ENCODE measurements around the gene DIAPH3. TPM values are rescaled to one million over a fixed set of nuclear protein-coding genes. Genes with fewer than 3 reads are reported as not detected.

The DIAPH3 gene
- total RNA-seq, 1 experiment from 2014 or later, result 11.4 TPM

GRCh38 chr13:60074397-60074796 is 89.3 kb downstream of the DIAPH3 start:
- no peak overlapping the region for H3K4me3 Mint-ChIP-seq (ENCODE audit: low read depth, unreplicated experiment)
- H3K27me3 Mint-ChIP-seq (ENCODE audit: unreplicated experiment), result no peaks in the 10 kb centered on the region
- H3K4me1 Mint-ChIP-seq (ENCODE audit: low read depth, unreplicated experiment), result no peaks in the 10 kb centered on the region
- no TSS peak for BruUV-seq (replicated peaks)
- no peak overlapping the region for H3K27ac Mint-ChIP-seq (ENCODE audit: unreplicated experiment)
- intact Hi-C loops (cut with micrococcal nuclease; ENCODE audit: unreplicated experiment), result no loop called here
- no peaks in the 10 kb centered on the region for H3K9me3 Mint-ChIP-seq (ENCODE audit: low read depth, unreplicated experiment)
- no peak for TF ChIP-seq CTCF (IDR thresholded peaks at IDR 0.05; ENCODE audit: unreplicated experiment)
- CTCF ChIA-PET, result no interaction called here
- no peaks in the 10 kb centered on the region for H3K36me3 Mint-ChIP-seq (ENCODE audit: insufficient read depth, unreplicated experiment)
- DNase-seq, result no peak

GRCh38 chr13:60066226-60066625 is 97.5 kb downstream of the DIAPH3 start:
- Mint-ChIP-seq H3K4me1 (ENCODE audit: low read depth, unreplicated experiment) (no peaks in the 10 kb centered on the region), H3K9me3 (ENCODE audit: low read depth, unreplicated experiment) (no peaks in the 10 kb centered on the region), H3K36me3 (ENCODE audit: insufficient read depth, unreplicated experiment) (no peaks in the 10 kb centered on the region), H3K27me3 (ENCODE audit: unreplicated experiment) (no peaks in the 10 kb centered on the region), H3K27ac (ENCODE audit: unreplicated experiment) (no peak overlapping the region), H3K4me3 (ENCODE audit: low read depth, unreplicated experiment) (no peak overlapping the region)
- no TSS peak for BruUV-seq (replicated peaks)
- no peak for DNase-seq
- no peak for TF ChIP-seq CTCF (IDR thresholded peaks at IDR 0.05; ENCODE audit: unreplicated experiment)
- CTCF ChIA-PET, result no interaction called here
- intact Hi-C loops (cut with micrococcal nuclease; ENCODE audit: unreplicated experiment), result no loop called here

- H3K4me1 Mint-ChIP-seq (ENCODE audit: low read depth, unreplicated experiment), result no peaks in the 10 kb centered on the region
- TF ChIP-seq CTCF (IDR thresholded peaks at IDR 0.05; ENCODE audit: unreplicated experiment), result no peak
- intact Hi-C loops (cut with micrococcal nuclease; ENCODE audit: unreplicated experiment), result no loop called here
Measured at GRCh38 chr13:60062502-60062901, 101.2 kb downstream of the DIAPH3 start.

GRCh38 chr13:60061737-60062136 is 102.0 kb downstream of the DIAPH3 start:
- no peak for DNase-seq
- H3K27me3 Mint-ChIP-seq (ENCODE audit: unreplicated experiment), result no peaks in the 10 kb centered on the region
- H3K9me3 Mint-ChIP-seq (ENCODE audit: low read depth, unreplicated experiment), result no peaks in the 10 kb centered on the region
- no peak for TF ChIP-seq CTCF (IDR thresholded peaks at IDR 0.05; ENCODE audit: unreplicated experiment)
- BruUV-seq (replicated peaks), result no TSS peak
- intact Hi-C loops (cut with micrococcal nuclease; ENCODE audit: unreplicated experiment), result no loop called here
- H3K27ac Mint-ChIP-seq (ENCODE audit: unreplicated experiment), result no peak overlapping the region
- H3K4me1 Mint-ChIP-seq (ENCODE audit: low read depth, unreplicated experiment), result no peaks in the 10 kb centered on the region
- no peak overlapping the region for H3K4me3 Mint-ChIP-seq (ENCODE audit: low read depth, unreplicated experiment)
- H3K36me3 Mint-ChIP-seq (ENCODE audit: insufficient read depth, unreplicated experiment), result no peaks in the 10 kb centered on the region
- CTCF ChIA-PET, result no interaction called here

More at GRCh38 chr13:60062502-60062901, 101.2 kb downstream of the DIAPH3 start:
- H3K27me3 Mint-ChIP-seq (ENCODE audit: unreplicated experiment), result no peaks in the 10 kb centered on the region
- BruUV-seq (replicated peaks), result no TSS peak
- no peak overlapping the region for H3K4me3 Mint-ChIP-seq (ENCODE audit: low read depth, unreplicated experiment)
- no peaks in the 10 kb centered on the region for H3K36me3 Mint-ChIP-seq (ENCODE audit: insufficient read depth, unreplicated experiment)
- no peaks in the 10 kb centered on the region for H3K9me3 Mint-ChIP-seq (ENCODE audit: low read depth, unreplicated experiment)
- CTCF ChIA-PET, result no interaction called here
- DNase-seq, result no peak
- no peak overlapping the region for H3K27ac Mint-ChIP-seq (ENCODE audit: unreplicated experiment)

All from Calu3 (cell line).